HG03432 (cell line): Measurements from ENCODE around the gene CAMTA1.
"Not testable (repeated sequence)": the region's sequence is repeated elsewhere in the genome, so short reads cannot be mapped to it uniquely, and the experiment has no call there.

Source experiments
- ATAC-seq: cut with Tn5 transposase; IDR thresholded peaks from one replicate; pipeline ENCODE4 v1.9.1; 2021; ENCODE audit warnings: mild to moderate bottlenecking, moderate library complexity; ENCODE audit not compliant: unreplicated experiment

Gene CAMTA1

DNA sequence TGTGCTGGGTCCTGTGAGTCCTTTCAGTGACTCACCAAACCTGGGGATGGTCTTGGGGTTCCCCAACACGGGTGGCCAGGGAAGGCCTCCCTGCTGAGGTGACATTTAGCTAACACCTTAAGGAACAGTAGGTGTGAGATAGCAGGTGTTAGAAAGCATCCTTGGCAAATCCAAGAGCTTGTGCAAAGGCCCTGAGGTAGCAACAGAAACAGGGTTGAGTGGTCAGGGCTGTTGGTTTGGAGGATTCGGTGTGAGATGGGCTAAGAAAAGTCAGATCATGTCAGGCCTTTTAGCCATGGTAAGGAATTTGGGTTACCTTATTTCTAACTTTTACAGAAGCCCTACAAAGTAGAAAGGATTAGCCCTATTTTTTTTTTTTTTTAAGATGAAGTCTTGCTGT is 343.0 kb downstream of the CAMTA1 start:
- ATAC-seq, result no peak

- ATAC-seq, result no peak
Measured at GRCh38 chr1:7130127-7130526, 344.9 kb downstream of the CAMTA1 start.

DNA sequence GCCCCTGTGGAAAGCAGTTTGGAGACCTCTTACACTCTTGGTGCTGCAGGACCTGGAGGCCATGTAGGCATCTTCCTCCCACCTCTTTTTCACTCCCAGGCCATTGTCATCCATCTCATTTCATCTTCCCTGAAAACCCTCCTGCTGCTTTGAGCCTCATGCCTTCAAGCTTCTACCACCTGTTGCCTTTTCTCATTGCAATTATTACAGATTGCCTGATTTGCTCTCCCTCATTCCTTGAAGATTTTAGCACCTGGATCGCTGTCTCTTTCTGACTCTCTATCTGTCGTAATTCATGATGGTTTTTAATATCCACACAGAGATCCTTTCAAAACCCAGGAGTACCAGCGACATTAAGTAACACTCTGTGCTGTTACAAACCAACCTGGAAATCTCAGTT is 350.2 kb downstream of the CAMTA1 start:
- ATAC-seq, result no peak

DNA sequence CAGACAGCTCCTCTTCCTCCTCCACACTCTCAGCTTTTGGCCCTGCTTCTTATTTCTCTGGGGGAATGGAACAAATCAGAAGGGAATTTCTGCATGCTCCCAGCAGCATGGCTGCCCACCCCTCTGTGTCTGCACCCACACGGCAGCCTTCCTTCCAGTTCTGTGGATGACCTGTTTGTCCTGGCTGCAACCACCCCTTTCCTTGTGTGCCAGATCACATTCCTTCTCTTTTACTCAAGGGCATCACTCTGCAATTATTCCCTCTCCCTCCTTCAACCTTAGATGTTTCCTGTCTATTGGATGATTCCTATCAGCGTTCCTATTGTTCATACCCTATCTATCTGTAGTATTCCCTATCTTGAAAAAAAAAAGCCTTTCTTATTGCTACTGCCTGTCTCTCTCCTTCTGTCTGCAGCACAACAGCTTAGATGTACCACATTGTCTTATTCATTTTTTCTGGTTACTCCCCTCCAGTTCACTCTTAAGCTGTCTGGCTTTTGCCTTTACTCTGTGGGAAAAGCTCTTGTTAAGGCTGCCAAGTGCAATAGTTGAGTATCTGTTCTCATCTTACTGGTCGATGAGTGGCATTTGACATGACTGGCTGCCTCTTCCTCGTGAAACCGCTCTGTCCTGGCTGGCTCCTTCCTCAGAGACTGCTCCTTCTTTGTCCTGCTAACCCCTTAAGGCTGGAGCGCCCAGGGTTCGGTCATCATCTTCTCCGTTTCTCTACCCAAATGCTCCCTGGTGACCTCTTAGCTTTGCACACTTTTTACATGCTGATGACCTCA is 351.1 kb downstream of the CAMTA1 start:
- ATAC-seq, result no peak

DNA sequence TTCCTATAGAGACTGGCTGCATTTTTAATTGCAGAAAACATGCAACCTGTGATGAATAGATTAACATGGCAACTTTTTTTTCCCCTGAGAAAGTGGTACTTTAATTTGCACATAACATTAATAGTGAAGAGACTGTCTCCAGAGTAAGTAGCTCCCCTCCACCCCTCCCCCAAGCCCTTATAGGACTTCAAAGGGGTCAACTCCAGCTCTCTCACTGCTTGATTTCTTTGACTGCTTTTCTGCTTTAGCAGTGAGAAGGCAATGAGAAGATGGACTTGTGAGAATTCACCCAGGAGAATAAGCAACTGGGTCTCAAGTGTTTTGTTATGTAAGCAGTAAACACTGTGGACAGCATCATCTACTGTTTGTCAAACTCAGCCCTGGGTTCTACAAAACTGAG is 355.0 kb downstream of the CAMTA1 start:
- ATAC-seq, result no peak

GRCh38 chr1:7145947-7146346 is 360.7 kb downstream of the CAMTA1 start:
- no peak for ATAC-seq

DNA sequence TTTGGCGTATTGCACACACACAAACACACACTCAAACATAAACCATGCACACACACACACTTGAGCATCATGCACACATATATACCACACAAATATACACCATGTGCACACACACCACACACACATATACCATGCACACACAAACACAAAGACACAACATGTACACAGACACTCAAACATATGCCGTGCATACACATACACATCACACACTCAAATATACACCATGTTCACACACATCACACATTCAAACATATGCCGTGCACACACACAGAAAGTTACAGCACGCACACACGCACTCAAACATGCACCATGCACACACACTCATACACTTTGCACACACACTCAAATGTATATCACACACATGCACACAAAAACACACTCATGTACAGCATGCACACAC is 361.5 kb downstream of the CAMTA1 start:
- no peak for ATAC-seq

DNA sequence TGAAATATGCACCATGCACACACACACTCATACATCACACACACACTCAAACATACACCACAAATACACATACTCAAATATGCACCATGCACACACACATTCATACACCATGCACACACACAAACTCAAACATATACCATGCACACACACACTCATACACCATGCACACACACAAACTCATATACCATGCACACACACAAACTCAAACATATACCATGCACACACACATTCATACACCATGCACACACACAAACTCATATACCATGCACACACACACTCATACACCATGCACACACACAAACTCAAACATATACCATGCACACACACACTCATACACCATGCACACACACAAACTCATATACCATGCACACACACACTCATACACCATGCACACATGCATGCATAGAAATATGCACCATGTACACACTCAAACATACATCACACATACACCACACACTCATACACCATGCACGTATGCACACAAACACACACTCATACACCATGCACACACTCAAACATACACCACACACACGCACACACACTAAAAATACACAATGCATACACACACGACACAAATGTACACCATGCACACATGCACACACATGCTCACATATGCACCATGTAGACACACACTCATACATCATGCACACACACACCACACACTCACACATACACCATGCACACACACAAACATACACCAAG is 362.5 kb downstream of the CAMTA1 start:
- not testable (repeated sequence) for ATAC-seq

DNA sequence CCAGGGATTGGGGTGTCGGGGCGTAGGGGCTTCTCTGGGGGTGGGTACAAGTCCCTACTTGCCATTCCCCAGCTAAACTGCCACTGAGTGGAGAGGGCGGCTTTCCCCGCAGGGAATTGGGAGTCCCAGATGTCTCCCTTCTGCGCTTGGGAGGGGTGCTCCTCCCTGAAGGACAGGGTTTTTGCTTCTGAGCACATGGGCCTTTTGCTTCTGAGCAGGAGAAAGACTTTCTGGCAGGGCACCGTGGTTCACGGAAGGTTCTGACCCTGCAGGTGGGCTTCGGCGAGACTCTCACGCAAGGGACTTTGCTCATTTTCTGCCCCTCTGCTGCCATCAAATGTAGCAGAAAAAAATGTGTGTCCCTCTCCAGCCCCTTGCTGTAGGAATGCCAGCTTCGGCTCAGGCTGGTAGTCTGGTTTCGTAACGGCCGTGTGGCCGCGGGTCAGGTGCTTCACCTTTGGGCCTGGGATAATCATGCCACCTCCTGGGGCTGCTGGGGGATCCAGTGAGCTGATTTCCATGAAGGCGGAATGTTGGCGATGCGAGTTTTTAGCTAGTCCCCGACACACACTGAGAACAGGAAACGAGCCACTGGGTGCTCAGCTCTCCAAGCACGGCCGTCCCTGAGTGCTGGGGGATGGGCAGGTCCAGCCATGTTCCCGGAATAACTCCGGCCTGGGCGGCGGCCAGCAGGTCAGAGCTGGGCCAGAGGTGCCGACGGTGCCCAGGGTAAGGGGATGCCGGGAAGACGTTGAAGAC is 364.0 kb downstream of the CAMTA1 start:
- ATAC-seq, result no peak

DNA sequence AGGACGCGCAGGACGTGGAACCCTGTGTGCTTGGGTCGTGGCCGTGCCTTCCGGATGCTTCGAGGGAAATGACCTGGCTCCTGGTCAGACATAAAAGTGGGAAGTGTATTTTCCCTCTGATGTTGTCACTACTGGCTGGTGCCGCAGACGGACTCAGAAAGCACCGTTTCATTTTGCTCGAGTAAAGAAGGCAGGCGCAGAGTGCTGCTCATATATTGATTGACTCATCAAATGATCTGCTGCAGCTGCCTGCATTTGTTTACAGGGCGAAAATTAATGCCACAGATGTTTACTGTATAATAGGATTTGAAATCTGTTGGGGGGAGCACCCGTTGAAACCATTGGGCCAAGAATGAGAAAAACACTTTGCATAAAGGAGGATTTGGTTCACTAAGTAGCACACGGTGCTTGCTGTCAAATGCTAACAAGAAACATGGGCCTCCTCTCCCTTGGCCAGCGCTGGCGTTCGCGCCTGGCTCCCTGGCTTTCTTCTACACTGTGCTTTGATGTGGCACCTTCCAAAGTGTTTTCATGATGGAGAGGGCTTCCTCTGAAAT is 365.5 kb downstream of the CAMTA1 start:
- no peak for ATAC-seq

DNA sequence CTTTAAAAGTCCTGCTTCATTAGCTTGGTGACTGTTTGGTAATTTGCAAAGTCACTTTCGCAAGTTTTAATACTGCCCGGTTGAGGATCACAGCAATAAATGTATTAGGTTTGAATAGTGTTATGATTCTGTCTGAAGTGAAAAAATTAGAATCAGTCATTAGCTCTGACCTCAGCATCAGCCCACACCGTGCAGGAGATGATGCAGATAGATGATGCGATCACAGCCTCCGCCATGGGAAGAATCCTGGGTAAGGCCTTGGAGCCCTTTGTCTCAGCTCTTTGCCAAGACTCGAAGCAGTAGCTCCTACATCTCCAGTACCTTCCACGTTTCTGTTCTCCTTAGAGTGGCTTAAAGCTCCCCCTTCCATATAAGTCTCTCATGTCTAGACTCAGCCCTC is 366.7 kb downstream of the CAMTA1 start:
- ATAC-seq, result no peak

GRCh38 chr1:7152655-7153054 is 367.4 kb downstream of the CAMTA1 start:
- ATAC-seq, result no peak

- no peak for ATAC-seq
Measured at GRCh38 chr1:7153464-7153863, 368.2 kb downstream of the CAMTA1 start.

GRCh38 chr1:7159116-7159781 is 374.0 kb downstream of the CAMTA1 start:
- no peak for ATAC-seq

GRCh38 chr1:7168554-7168953 is 383.3 kb downstream of the CAMTA1 start:
- ATAC-seq, result not testable (repeated sequence)

- ATAC-seq, result no peak
Measured at GRCh38 chr1:7171168-7171567, 385.9 kb downstream of the CAMTA1 start.

DNA sequence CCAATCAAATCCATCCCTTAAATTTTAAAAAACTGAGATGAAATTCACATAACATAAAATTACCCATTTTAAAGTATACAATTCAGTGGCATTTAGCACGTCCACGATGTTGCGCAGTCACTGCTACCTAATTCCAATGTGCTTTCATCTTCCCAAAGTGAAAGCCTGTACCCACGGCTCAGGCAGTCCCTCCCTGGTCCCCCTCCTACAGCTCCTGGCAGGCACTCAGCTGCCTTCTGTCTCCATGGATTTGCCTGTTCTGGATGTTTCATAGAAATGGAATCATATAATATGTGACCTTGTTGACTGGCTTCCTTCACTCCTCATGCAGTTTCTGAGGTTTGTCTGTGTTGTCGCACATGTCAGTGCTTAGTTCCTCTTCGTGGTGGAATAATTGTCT is 386.3 kb downstream of the CAMTA1 start:
- no peak for ATAC-seq

DNA sequence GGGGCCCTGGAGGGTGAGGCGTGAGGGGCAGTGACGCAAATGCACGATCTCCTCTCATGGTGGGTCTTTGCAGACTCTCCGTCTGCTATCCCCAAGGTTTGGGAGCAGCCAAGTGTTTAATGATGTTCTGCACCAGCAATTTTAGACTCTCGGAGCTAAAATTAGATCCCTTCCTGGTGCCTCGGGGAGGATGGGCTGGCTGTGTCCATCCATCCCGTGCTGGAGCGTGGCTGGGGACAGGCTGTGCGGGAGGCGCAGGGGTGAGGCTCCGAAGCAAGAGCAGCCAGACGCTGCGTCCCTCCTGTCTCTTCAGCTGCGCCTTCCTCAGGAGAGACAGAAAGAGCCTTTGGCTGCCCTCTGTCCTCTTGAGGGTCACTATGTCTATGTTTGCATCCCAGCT is 387.6 kb downstream of the CAMTA1 start:
- ATAC-seq, result no peak

GRCh38 chr1:7174561-7174960 is 389.3 kb downstream of the CAMTA1 start:
- ATAC-seq, result no peak

DNA sequence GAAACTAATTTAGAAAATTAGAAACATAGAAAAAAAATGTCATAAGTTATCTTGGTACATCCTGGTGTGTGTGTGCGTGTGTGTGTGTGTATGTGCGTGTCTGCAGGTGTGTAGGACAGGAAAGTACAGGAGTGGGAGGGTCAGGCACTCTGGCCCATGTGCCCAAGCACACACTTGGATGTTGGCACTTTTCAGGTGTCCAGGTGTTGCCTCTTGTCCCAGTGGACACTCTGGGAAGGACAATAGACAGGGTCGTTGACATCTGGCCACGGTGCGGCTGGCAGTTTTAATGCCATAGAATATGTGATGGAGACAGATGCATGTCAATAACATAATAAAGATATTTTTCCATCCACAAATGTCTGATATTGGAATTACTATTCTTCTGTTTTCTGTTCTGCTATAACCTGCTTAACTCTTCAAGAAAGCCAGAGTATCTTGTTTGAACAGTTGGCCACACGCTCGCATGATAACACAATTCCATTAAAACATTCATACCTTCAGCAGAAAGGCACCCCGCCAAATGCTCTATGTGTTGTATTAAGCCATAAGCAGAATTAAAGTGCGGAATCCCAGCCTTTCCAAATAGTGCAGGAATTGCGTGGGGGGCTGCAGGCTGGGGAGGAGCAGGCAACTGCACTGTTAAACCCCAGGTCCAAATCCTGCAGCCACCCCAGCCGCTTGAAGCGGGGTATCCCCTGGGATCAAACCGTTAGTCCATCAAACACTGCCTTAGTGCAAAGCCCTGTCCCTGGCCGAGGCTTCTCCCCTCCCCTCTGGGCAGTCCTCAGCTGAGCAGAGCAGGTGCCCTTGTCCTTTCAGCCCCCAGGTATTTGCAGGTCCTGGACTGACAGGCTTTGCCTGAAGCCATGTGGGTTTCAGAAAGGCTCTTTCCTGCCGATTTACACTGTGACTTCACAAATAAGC is 390.0 kb downstream of the CAMTA1 start:
- no peak for ATAC-seq
